SK-N-SH treated with all-trans-retinoic acid at 6 μM for 48 hours (cell line): ENCODE measurements around the gene C20orf202.

ENCODE experiments used
- ATAC-seq: fragments of 200-7000 bp; cut with Tn5 transposase; 3 replicates; pipeline ENCODE4 v1.9.1; 2020; ENCODE audit warnings: mild to moderate bottlenecking, moderate library complexity
- ARNTL ChIP-seq: fragments of 450-650 bp; formaldehyde crosslinking; IDR thresholded peaks from 2 replicates; pipeline ENCODE4 v1.5.0; 2020; ENCODE audit warnings: low read depth, mild to moderate bottlenecking, moderate library complexity, borderline replicate concordance
- BACH2 ChIP-seq: fragments of 250-450 bp; sonication (Bioruptor Pico); IDR thresholded peaks from 2 replicates; pipeline ENCODE4 v1.9.0; 2021; ENCODE audit warnings: mild to moderate bottlenecking, borderline replicate concordance
- CSDC2 ChIP-seq: fragments of 250-450 bp; sonication (Bioruptor Pico); IDR thresholded peaks from 2 replicates; pipeline ENCODE4 v1.5.0; 2020; ENCODE audit warnings: mild to moderate bottlenecking, moderate library complexity
- ESRRG ChIP-seq: fragments of 250-450 bp; sonication (Bioruptor Pico); IDR thresholded peaks from 2 replicates; pipeline ENCODE4 v1.6.1; 2021; ENCODE audit warnings: mild to moderate bottlenecking
- GLIS3 ChIP-seq: fragments of 250-450 bp; sonication (Bioruptor Pico); IDR thresholded peaks from 2 replicates; pipeline ENCODE4 v1.5.0; 2020; ENCODE audit warnings: mild to moderate bottlenecking, moderate library complexity
- ISL1 ChIP-seq: fragments of 250-450 bp; sonication (Bioruptor Pico); IDR thresholded peaks from 2 replicates; pipeline ENCODE4 v2.1.2; 2022; ENCODE audit warnings: mild to moderate bottlenecking, moderate library complexity
- PPARA ChIP-seq: fragments of 250-450 bp; sonication (Bioruptor Pico); IDR thresholded peaks from 2 replicates; pipeline ENCODE4 v1.5.0; 2020; ENCODE audit warnings: mild to moderate bottlenecking, borderline replicate concordance
- RARB ChIP-seq: fragments of 250-450 bp; sonication (Bioruptor Pico); IDR thresholded peaks from 2 replicates; pipeline ENCODE4 v1.8.0; 2021; ENCODE audit warnings: mild to moderate bottlenecking, moderate library complexity
- SNAI2 ChIP-seq: fragments of 250-450 bp; sonication (Bioruptor Pico); IDR thresholded peaks from 2 replicates; pipeline ENCODE4 v1.5.0; 2020; ENCODE audit warnings: mild to moderate bottlenecking, moderate library complexity
- TCF4 ChIP-seq: fragments of 250-450 bp; sonication (Bioruptor Pico); IDR thresholded peaks from 2 replicates; pipeline ENCODE4 v1.8.0; 2021; ENCODE audit warnings: mild to moderate bottlenecking, moderate library complexity, borderline replicate concordance
- TOX ChIP-seq: fragments of 250-450 bp; sonication (Bioruptor Pico); IDR thresholded peaks from 2 replicates; pipeline ENCODE4 v1.8.0; 2021; ENCODE audit warnings: mild to moderate bottlenecking, moderate library complexity, borderline replicate concordance
- ZFP3 ChIP-seq: fragments of 250-450 bp; sonication (Bioruptor Pico); IDR thresholded peaks from 2 replicates; pipeline ENCODE4 v1.5.0; 2020; ENCODE audit warnings: mild to moderate bottlenecking, moderate library complexity
- ZFP30 ChIP-seq: fragments of 450-650 bp; formaldehyde crosslinking; IDR thresholded peaks from 2 replicates; pipeline ENCODE4 v1.5.0; 2022; ENCODE audit warnings: mild to moderate bottlenecking, moderate library complexity
- ZNF565 ChIP-seq: fragments of 450-650 bp; formaldehyde crosslinking; conservative IDR thresholded peaks from 2 replicates; pipeline ENCODE4 v1.5.0; 2020; ENCODE audit warnings: low read depth, mild to moderate bottlenecking, moderate library complexity
- ZNF70 ChIP-seq: fragments of 450-650 bp; formaldehyde crosslinking; IDR thresholded peaks from 2 replicates; pipeline ENCODE4 v1.5.0; 2020; ENCODE audit warnings: mild to moderate bottlenecking, moderate library complexity
- ZNF8 ChIP-seq: fragments of 450-650 bp; formaldehyde crosslinking; IDR thresholded peaks from 2 replicates; pipeline ENCODE4 v1.5.0; 2020; ENCODE audit warnings: mild to moderate bottlenecking, moderate library complexity
- TF ChIP-seq, protein P1 (sequence below): fragments of 250-450 bp; sonication (Bioruptor Pico); IDR thresholded peaks from 2 replicates; pipeline ENCODE4 v1.8.0; 2021; ENCODE audit warnings: low read depth, mild to moderate bottlenecking, moderate library complexity, borderline replicate concordance
- TF ChIP-seq, protein P2 (sequence below): fragments of 250-450 bp; sonication (Bioruptor Pico); IDR thresholded peaks from 2 replicates; pipeline ENCODE4 v1.5.0; 2020; ENCODE audit warnings: mild to moderate bottlenecking, moderate library complexity
- TF ChIP-seq, protein P3 (sequence below): fragments of 250-450 bp; sonication (Bioruptor Pico); IDR thresholded peaks from 2 replicates; pipeline ENCODE4 v1.5.1; 2020; ENCODE audit warnings: low read depth, mild to moderate bottlenecking, moderate library complexity
- TF ChIP-seq, protein P4 (sequence below): fragments of 250-450 bp; sonication (Bioruptor Pico); IDR thresholded peaks from 2 replicates; pipeline ENCODE4 v1.5.1; 2021; ENCODE audit warnings: mild to moderate bottlenecking, moderate library complexity

Gene C20orf202

DNA sequence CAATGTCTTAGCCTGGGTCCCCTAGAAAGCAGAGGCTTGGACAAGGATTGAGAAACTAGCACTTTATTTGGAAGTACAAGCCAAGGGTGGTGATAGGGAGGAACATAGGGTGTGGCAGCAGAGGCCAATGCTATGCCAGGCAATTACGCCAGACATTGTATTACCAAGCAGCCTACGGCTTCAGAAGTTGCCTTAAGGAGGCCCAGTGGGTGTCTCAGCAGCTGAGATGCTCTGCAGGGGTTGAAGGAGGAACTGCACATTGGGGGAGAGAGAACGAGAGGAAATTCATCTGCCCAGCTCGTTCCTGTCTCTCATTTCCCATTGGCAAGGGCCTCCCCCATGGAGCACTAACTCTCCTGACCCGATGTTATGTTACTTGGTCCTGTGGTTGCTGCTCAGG lies 859 bp downstream of the C20orf202 start:
- TF ChIP-seq GLIS3 (CRISPR knock-in tag) (no peak), ZNF70 (no peak), ARNTL (CRISPR knock-in tag) (no peak), TOX (CRISPR knock-in tag) (no peak), BACH2 (CRISPR knock-in tag) (no peak), ISL1 (CRISPR knock-in tag) (no peak), SNAI2 (CRISPR knock-in tag) (no peak)
- TF ChIP-seq, protein P1, sequence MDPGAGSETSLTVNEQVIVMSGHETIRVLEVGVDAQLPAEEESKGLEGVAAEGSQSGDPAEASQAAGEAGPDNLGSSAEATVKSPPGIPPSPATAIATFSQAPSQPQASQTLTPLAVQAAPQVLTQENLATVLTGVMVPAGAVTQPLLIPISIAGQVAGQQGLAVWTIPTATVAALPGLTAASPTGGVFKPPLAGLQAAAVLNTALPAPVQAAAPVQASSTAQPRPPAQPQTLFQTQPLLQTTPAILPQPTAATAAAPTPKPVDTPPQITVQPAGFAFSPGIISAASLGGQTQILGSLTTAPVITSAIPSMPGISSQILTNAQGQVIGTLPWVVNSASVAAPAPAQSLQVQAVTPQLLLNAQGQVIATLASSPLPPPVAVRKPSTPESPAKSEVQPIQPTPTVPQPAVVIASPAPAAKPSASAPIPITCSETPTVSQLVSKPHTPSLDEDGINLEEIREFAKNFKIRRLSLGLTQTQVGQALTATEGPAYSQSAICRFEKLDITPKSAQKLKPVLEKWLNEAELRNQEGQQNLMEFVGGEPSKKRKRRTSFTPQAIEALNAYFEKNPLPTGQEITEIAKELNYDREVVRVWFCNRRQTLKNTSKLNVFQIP = no peak
- TF ChIP-seq, protein P2, sequence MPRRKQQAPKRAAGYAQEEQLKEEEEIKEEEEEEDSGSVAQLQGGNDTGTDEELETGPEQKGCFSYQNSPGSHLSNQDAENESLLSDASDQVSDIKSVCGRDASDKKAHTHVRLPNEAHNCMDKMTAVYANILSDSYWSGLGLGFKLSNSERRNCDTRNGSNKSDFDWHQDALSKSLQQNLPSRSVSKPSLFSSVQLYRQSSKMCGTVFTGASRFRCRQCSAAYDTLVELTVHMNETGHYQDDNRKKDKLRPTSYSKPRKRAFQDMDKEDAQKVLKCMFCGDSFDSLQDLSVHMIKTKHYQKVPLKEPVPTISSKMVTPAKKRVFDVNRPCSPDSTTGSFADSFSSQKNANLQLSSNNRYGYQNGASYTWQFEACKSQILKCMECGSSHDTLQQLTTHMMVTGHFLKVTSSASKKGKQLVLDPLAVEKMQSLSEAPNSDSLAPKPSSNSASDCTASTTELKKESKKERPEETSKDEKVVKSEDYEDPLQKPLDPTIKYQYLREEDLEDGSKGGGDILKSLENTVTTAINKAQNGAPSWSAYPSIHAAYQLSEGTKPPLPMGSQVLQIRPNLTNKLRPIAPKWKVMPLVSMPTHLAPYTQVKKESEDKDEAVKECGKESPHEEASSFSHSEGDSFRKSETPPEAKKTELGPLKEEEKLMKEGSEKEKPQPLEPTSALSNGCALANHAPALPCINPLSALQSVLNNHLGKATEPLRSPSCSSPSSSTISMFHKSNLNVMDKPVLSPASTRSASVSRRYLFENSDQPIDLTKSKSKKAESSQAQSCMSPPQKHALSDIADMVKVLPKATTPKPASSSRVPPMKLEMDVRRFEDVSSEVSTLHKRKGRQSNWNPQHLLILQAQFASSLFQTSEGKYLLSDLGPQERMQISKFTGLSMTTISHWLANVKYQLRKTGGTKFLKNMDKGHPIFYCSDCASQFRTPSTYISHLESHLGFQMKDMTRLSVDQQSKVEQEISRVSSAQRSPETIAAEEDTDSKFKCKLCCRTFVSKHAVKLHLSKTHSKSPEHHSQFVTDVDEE = no peak
- TF ChIP-seq, all 23 proteins: peak for 0
- no peak for ATAC-seq

DNA sequence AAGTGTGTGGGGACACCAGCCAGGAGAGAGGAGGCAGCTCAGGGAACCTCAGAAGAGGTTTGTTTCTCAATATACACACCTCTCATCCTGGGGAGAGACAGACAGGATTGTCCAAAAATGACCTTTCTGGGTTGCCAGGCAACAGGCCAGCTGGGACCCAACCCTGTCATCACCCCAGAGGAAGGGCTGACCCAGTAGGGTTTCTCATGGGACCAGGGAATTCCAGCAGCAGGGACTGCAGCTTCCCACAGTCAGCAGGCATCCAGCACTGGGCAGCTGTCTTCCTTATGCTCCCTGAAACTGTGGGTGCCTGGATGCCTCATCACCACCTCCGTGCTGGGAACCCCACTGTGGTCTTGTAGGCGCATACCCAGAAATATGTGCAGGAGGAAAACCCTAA lies 1.3 kb downstream of the C20orf202 start:
- TF ChIP-seq, protein P2 = no peak
- TF ChIP-seq ZFP30 (no peak), CSDC2 (CRISPR knock-in tag) (no peak), SNAI2 (CRISPR knock-in tag) (no peak), BACH2 (CRISPR knock-in tag) (no peak), ZFP3 (CRISPR knock-in tag) (no peak), TOX (CRISPR knock-in tag) (no peak), ESRRG (CRISPR knock-in tag) (no peak), ZNF565 (CRISPR knock-in tag) (no peak), PPARA (CRISPR knock-in tag) (no peak), ARNTL (CRISPR knock-in tag) (no peak), ISL1 (CRISPR knock-in tag) (no peak), GLIS3 (CRISPR knock-in tag) (no peak), ZNF70 (no peak), TCF4 (CRISPR knock-in tag) (no peak), ZNF8 (CRISPR knock-in tag) (no peak), RARB (CRISPR knock-in tag) (no peak)
- TF ChIP-seq, protein P3, sequence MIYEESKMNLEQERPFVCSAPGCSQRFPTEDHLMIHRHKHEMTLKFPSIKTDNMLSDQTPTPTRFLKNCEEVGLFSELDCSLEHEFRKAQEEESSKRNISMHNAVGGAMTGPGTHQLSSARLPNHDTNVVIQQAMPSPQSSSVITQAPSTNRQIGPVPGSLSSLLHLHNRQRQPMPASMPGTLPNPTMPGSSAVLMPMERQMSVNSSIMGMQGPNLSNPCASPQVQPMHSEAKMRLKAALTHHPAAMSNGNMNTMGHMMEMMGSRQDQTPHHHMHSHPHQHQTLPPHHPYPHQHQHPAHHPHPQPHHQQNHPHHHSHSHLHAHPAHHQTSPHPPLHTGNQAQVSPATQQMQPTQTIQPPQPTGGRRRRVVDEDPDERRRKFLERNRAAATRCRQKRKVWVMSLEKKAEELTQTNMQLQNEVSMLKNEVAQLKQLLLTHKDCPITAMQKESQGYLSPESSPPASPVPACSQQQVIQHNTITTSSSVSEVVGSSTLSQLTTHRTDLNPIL (CRISPR knock-in tag) = no peak
- TF ChIP-seq, protein P4, sequence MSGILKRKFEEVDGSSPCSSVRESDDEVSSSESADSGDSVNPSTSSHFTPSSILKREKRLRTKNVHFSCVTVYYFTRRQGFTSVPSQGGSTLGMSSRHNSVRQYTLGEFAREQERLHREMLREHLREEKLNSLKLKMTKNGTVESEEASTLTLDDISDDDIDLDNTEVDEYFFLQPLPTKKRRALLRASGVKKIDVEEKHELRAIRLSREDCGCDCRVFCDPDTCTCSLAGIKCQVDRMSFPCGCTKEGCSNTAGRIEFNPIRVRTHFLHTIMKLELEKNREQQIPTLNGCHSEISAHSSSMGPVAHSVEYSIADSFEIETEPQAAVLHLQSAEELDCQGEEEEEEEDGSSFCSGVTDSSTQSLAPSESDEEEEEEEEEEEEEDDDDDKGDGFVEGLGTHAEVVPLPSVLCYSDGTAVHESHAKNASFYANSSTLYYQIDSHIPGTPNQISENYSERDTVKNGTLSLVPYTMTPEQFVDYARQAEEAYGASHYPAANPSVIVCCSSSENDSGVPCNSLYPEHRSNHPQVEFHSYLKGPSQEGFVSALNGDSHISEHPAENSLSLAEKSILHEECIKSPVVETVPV = no peak
- TF ChIP-seq, protein P1 = no peak
- no peak for ATAC-seq
